Body of pancreas (tissue), 4 donors: ENCODE results near the gene ZBTB16. TPM values are rescaled to one million over a fixed set of nuclear protein-coding genes. Genes with fewer than 3 reads are reported as not detected.

Source experiments
- ATAC-seq: fragments of 150-250 bp; one replicate; pipeline ENCODE4 v1.9.1; 2016
- DNase-seq, 4 donors: peaks; one replicate each; pipeline ENCODE4 v3.0.0-alpha.2; 2019
- H3K27ac ChIP-seq, 4 donors: fragments of 200-600 bp; sonication (generic); 1 replicate in 3 of 4; 2 replicates in 1 of 4; pipeline versions ENCODE4 v1.5.1 to v1.6.1; 2016 to 2019; ENCODE audit warnings: mild to moderate bottlenecking in 1 of 4, mixed read lengths in 1 of 4, moderate library complexity in 1 of 4
- H3K27me3 ChIP-seq, 2 donors: fragments of 200-600 bp; sonication (generic); one replicate each; pipeline ENCODE4 v1.6.0; 2016; ENCODE audit warnings: mild to moderate bottlenecking in 1 of 2
- H3K36me3 ChIP-seq, 2 donors: fragments of 200-600 bp; sonication (generic); replicated peaks in 1 of 2; 2 replicates each; pipeline ENCODE4 v1.5.1; 2016; ENCODE audit warnings: low read depth in 2 of 2; ENCODE audit not compliant: insufficient read depth in 1 of 2
- H3K4me1 ChIP-seq: fragments of 200-600 bp; sonication (generic); one replicate; pipeline ENCODE4 v1.6.0; 2016
- H3K4me3 ChIP-seq, 2 donors: fragments of 200-600 bp; sonication (generic); 1 replicate in 1 of 2; 2 replicates in 1 of 2; pipeline ENCODE4 v1.5.1; 2016 to 2019
- H3K9me3 ChIP-seq, 3 donors: fragments of 200-600 bp; sonication (generic); 1 replicate in 2 of 3; 2 replicates in 1 of 3; pipeline ENCODE4 v1.5.1; 2016
- POLR2A ChIP-seq, 3 donors: fragments of 450-650 bp; IDR thresholded peaks; one replicate each; pipeline ENCODE4 v1.6.1; 2016; ENCODE audit warnings: antibody characterized with exemption in 3 of 3, mild to moderate bottlenecking in 2 of 3
- WGBS, 2 donors: methylation state at CpG; one replicate each; pipeline ENCODE4 v1.1.5; 2017; 5-methylcytosine and 5-hydroxymethylcytosine counted together
- intact Hi-C: fragments of 100-400 bp; cut with DNase I; formaldehyde crosslinking; loops from one replicate; pipeline ENCODE4 v1.15.1; 2023
- total RNA-seq, 2 donors: library from RNA; depleted of rRNA; stranded (reverse); fragments of >200 nt; gene quantifications; one replicate each; pipeline ENCODE4 v1.1.0, GENCODE V29; 2016
- TF ChIP-seq, protein P1 (sequence below), 7 experiments: fragments of 450-650 bp in 4 of 7; fragments of 200-600 bp in 3 of 7; sonication (generic) in 3 of 7; IDR thresholded peaks; one replicate each; pipeline ENCODE4 v1.5.1; 2016 to 2019; ENCODE audit warnings: antibody characterized with exemption in 7 of 7

ZBTB16 gene
- total RNA-seq, 2 donors from 2014 or later = 96.5 to 150 TPM

DNA sequence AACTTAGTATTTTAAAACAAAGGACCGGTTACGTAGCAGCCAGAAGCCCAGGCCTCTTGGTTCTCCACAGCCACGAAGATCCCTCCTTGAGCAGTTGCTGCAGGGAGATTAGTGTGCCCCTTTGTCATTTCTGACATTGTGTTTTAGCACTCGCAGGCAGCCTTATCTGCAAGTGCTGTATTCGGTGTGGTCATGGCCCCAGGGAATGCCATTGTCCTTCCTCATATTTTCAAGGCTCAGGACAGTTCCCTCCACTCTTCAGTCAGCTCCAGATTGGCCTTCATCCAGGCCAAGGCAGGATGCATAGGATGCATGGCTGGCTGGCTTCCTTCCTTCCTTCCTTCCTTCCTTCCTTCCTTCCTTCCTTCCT is 88.5 kb downstream of the ZBTB16 start:
- intact Hi-C loops = no loop called here
- WGBS, 2 donors = 55 to 67% methylated on average over 5 of the region's 5 CpGs
- H3K4me1 ChIP-seq = peaks cover 93% of the 10 kb centered on the region
- no peaks in the 10 kb centered on the region for H3K36me3 ChIP-seq
- TF ChIP-seq, protein P1, sequence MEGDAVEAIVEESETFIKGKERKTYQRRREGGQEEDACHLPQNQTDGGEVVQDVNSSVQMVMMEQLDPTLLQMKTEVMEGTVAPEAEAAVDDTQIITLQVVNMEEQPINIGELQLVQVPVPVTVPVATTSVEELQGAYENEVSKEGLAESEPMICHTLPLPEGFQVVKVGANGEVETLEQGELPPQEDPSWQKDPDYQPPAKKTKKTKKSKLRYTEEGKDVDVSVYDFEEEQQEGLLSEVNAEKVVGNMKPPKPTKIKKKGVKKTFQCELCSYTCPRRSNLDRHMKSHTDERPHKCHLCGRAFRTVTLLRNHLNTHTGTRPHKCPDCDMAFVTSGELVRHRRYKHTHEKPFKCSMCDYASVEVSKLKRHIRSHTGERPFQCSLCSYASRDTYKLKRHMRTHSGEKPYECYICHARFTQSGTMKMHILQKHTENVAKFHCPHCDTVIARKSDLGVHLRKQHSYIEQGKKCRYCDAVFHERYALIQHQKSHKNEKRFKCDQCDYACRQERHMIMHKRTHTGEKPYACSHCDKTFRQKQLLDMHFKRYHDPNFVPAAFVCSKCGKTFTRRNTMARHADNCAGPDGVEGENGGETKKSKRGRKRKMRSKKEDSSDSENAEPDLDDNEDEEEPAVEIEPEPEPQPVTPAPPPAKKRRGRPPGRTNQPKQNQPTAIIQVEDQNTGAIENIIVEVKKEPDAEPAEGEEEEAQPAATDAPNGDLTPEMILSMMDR (IDR thresholded peaks at IDR 0.05) = no peak
- no peak for TF ChIP-seq POLR2A (IDR thresholded peaks at IDR 0.05)
- ATAC-seq (no peak), DNase-seq (peak in 1 of 4 donors; percentile 40)
- no peaks in the 10 kb centered on the region for H3K9me3 ChIP-seq
- H3K27ac ChIP-seq = peak overlapping the region; percentile 22 to 61 (median 42)
- H3K4me3 ChIP-seq = no peak overlapping the region
- no peaks in the 10 kb centered on the region for H3K27me3 ChIP-seq

DNA sequence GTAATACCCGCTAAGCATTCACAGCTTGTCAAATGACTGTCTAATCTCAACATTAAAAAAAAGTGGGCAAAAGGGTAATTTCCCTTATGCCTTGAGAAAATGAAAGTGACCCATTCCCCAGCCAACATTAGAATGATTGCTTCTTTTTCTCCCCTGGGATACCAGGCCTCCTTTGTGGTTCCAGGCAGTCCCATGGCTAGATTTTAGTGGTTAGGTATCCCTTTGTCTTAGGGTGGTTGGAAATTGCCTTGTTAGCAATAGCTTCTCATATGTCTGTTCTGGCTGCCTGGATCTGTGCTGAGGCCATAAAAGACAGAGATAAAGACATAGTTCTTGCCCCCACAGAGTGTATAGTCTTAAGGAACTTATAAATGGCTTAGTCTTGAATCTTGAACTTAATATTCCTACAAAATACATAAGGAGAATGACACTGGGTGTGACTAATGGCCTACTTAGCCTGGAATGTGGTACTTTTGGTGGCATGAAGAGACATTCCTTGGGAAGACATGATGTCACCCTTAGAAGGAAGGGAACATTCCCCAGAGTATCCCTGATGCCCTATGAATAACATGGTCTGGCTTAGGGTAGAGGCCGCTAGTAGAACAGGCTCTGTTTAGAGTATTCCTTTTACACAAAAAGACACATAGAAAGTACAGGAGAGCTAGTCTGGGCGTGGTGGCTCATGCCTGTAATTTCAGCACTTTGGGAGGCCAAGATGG is 90.3 kb downstream of the ZBTB16 start:
- H3K27me3 ChIP-seq = no peaks in the 10 kb centered on the region
- WGBS, 2 donors = 85 to 90% methylated on average over 3 of the region's 3 CpGs
- no peaks in the 10 kb centered on the region for H3K9me3 ChIP-seq
- peaks cover 95% of the 10 kb centered on the region for H3K4me1 ChIP-seq
- H3K36me3 ChIP-seq = no peaks in the 10 kb centered on the region
- no peak for TF ChIP-seq POLR2A (IDR thresholded peaks at IDR 0.05)
- TF ChIP-seq, protein P1 (IDR thresholded peaks at IDR 0.05) = no peak
- peak overlapping the region in 2 of 4 donors; percentile 24 to 27 for H3K27ac ChIP-seq
- H3K4me3 ChIP-seq = no peak overlapping the region
- no peak for DNase-seq
- intact Hi-C loops = no loop called here
- ATAC-seq = no peak

DNA sequence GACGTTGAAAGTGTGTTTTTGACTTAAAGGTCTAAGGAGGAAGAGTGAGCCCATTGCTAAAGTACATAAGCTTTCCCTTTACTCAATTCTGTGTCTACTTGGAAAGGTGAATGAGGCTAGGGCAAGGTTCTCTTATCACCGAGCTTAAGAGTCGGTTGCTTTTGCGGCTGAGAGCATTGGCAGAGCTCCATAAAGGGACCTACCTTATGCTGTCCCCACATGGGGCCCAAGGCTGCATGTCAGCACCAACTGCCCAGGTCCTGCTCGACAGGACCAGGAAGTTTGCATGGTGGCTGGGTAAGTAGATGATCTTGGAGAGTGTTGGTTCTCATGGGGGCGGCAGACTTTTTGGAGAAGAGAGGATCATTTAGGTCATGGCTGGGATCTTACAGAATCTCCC is 91.2 kb downstream of the ZBTB16 start:
- Histone ChIP-seq H3K36me3 (no peaks in the 10 kb centered on the region), H3K4me3 (no peak overlapping the region), H3K27ac (peak overlapping the region in 3 of 4 donors; percentile 24 to 28 (median 27)), H3K4me1 (peaks cover 97% of the 10 kb centered on the region), H3K9me3 (no peaks in the 10 kb centered on the region), H3K27me3 (no peaks in the 10 kb centered on the region)
- WGBS, 2 donors = 61 to 63% methylated on average over 6 of the region's 6 CpGs
- intact Hi-C loops = no loop called here
- ATAC-seq = no peak
- TF ChIP-seq, protein P1 (IDR thresholded peaks at IDR 0.05) = no peak
- no peak for TF ChIP-seq POLR2A (IDR thresholded peaks at IDR 0.05)
- peak in 3 of 4 donors; percentile 58 to 61 (median 59) for DNase-seq

DNA sequence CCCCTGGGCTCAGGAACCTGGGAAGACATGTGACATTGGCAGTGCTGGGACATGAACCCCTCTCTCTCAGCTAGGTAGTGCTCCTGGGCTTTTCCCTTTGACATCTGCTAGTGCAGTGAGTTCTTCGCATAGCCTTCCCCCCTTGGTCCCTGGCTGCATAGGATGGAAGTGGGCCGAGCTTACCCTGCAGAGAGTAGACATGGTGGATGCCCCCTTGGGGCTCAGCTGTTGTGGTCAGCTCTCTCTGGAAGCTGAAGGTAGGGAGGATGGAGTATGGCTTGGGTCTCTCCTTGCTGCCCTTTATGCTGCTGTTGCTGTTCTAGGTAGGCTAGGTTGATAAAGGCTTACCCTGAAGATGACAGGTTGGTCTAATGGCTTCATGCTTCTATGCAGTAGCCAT is 92.1 kb downstream of the ZBTB16 start:
- Histone ChIP-seq H3K4me3 (no peak overlapping the region), H3K9me3 (no peaks in the 10 kb centered on the region), H3K36me3 (no peaks in the 10 kb centered on the region), H3K27ac (peak overlapping the region in 1 of 4 donors; percentile 4), H3K27me3 (no peaks in the 10 kb centered on the region), H3K4me1 (peaks cover 98% of the 10 kb centered on the region)
- DNase-seq (no peak), ATAC-seq (no peak)
- WGBS, 2 donors = 97 to 100% methylated on average over 2 of the region's 2 CpGs
- intact Hi-C loops = no loop called here
- no peak for TF ChIP-seq POLR2A (IDR thresholded peaks at IDR 0.05)
- TF ChIP-seq, protein P1 (IDR thresholded peaks at IDR 0.05) = no peak

DNA sequence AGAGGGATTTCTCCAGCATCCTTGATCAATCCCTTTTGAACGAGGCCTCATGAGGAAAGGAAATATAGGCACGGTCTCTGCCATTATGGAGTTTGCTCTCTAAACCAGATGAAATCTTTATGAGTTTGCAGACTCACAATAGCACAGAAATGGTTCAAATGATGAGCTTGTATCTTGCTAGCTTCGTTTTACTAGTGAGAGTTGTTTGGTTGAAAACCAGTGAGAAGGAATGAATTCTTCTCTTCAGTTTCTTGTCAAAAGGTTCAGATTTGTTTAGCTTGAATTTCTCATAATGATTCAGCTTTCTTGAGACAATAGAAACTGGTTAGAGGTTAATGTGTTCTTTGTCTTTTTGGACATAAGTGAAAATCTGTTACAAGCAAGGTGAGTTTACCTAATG is 92.7 kb downstream of the ZBTB16 start:
- DNase-seq (no peak), ATAC-seq (no peak)
- TF ChIP-seq POLR2A (IDR thresholded peaks at IDR 0.05) = no peak
- TF ChIP-seq, protein P1 (IDR thresholded peaks at IDR 0.05) = no peak
- 93 to 94% methylated on average over 3 of the region's 3 CpGs for WGBS, 2 donors
- Histone ChIP-seq H3K27ac (peak overlapping the region in 3 of 4 donors; percentile 72 to 82 (median 81)), H3K9me3 (no peaks in the 10 kb centered on the region), H3K4me3 (no peak overlapping the region), H3K27me3 (no peaks in the 10 kb centered on the region), H3K4me1 (peaks cover 98% of the 10 kb centered on the region), H3K36me3 (no peaks in the 10 kb centered on the region)
- intact Hi-C loops = no loop called here
